ENCODE measurements around the gene SH2D3C. TPM values are rescaled to one million over a fixed set of nuclear protein-coding genes. Genes with fewer than 3 reads are reported as not detected.
A peak's percentile ranks its signal among the peaks of the same experiment; 100 is the strongest.

SH2D3C gene
- polyA plus RNA-seq, 4 donors = 0.67 to 12.6 (median 4.4) TPM

GRCh38 chr9:127706836-127707241 is 71.6 kb downstream of the SH2D3C start, which contains the start of gene CFAP157:
Gene CFAP157 (plus strand): TSS chr9:127706988. CDS start chr9:127707032, 44 bp downstream.
- Histone ChIP-seq H3K27ac (ENCODE audit: low read depth in 1 of 3, low read length in 2 of 3) (no peak within 1 kb of the TSS), H3K27me3 (ENCODE audit: control insufficient read depth in 3 of 3, insufficient read depth in 3 of 3, low read length in 3 of 3) (no peaks in the 10 kb centered on the region), H3K4me1 (ENCODE audit: control insufficient read depth in 3 of 3, insufficient read depth in 2 of 3, low read depth in 1 of 3, low read length in 2 of 3) (no peaks in the 10 kb centered on the region), H3K9me3 (ENCODE audit: control insufficient read depth in 2 of 2, insufficient read depth in 1 of 2, low read depth in 1 of 2, low read length in 1 of 2) (no peaks in the 10 kb centered on the region), H3K36me3 (ENCODE audit: control insufficient read depth in 3 of 3, insufficient read depth in 2 of 3, low read depth in 1 of 3, low read length in 3 of 3) (peaks cover 0 to 5% (median 0%) of the 10 kb centered on the region in 3 donors), H3K4me3 (ENCODE audit: low read depth in 1 of 3, low read length in 3 of 3) (no peak within 1 kb of the TSS)
- FAIRE-seq (no peak), DNase-seq (peak; percentile 25 to 40)
- WGBS, 3 donors = 61 to 69% (median 66%) methylated on average over 10 to 11 of the region's 11 CpGs

GRCh38 chr9:127705577-127706379 is 72.7 kb downstream of the SH2D3C start:
- Histone ChIP-seq H3K27me3 (ENCODE audit: control insufficient read depth in 3 of 3, insufficient read depth in 3 of 3, low read length in 3 of 3) (no peaks in the 10 kb centered on the region), H3K4me1 (ENCODE audit: control insufficient read depth in 3 of 3, insufficient read depth in 2 of 3, low read depth in 1 of 3, low read length in 2 of 3) (no peaks in the 10 kb centered on the region), H3K9me3 (ENCODE audit: control insufficient read depth in 2 of 2, insufficient read depth in 1 of 2, low read depth in 1 of 2, low read length in 1 of 2) (no peaks in the 10 kb centered on the region), H3K36me3 (ENCODE audit: control insufficient read depth in 3 of 3, insufficient read depth in 2 of 3, low read depth in 1 of 3, low read length in 3 of 3) (peaks cover 0 to 2% (median 0%) of the 10 kb centered on the region in 3 donors), H3K27ac (ENCODE audit: low read depth in 1 of 3, low read length in 2 of 3) (no peak overlapping the region), H3K4me3 (ENCODE audit: low read depth in 1 of 3, low read length in 3 of 3) (no peak overlapping the region)
- DNase-seq (no peak), FAIRE-seq (no peak)
- WGBS, 3 donors = 80 to 84% (median 84%) methylated on average over 11 to 12 of the region's 12 CpGs

- H3K9me3 ChIP-seq (ENCODE audit: control insufficient read depth in 2 of 2, insufficient read depth in 1 of 2, low read depth in 1 of 2, low read length in 1 of 2) = no peaks in the 10 kb centered on the region
- no peak overlapping the region for H3K4me3 ChIP-seq (ENCODE audit: low read depth in 1 of 3, low read length in 3 of 3)
- H3K27me3 ChIP-seq (ENCODE audit: control insufficient read depth in 3 of 3, insufficient read depth in 3 of 3, low read length in 3 of 3) = no peaks in the 10 kb centered on the region
- WGBS, 3 donors = 68 to 77% (median 75%) methylated on average over 9 of the region's 9 CpGs
- peaks cover 0 to 3% (median 0%) of the 10 kb centered on the region in 3 donors for H3K4me1 ChIP-seq (ENCODE audit: control insufficient read depth in 3 of 3, insufficient read depth in 2 of 3, low read depth in 1 of 3, low read length in 2 of 3)
- no peak for DNase-seq
- H3K27ac ChIP-seq (ENCODE audit: low read depth in 1 of 3, low read length in 2 of 3) = no peak overlapping the region
- H3K36me3 ChIP-seq (ENCODE audit: control insufficient read depth in 3 of 3, insufficient read depth in 2 of 3, low read depth in 1 of 3, low read length in 3 of 3) = no peaks in the 10 kb centered on the region
- FAIRE-seq = no peak
These were observed 75.0 kb downstream of the SH2D3C start for GRCh38 chr9:127703289-127703946.

GRCh38 chr9:127700594-127701255 is 77.7 kb downstream of the SH2D3C start:
- DNase-seq (no peak), FAIRE-seq (no peak)
- H3K9me3 ChIP-seq (ENCODE audit: control insufficient read depth in 2 of 2, insufficient read depth in 1 of 2, low read depth in 1 of 2, low read length in 1 of 2) = no peaks in the 10 kb centered on the region
- peaks cover 0 to 3% (median 0%) of the 10 kb centered on the region in 3 donors for H3K4me1 ChIP-seq (ENCODE audit: control insufficient read depth in 3 of 3, insufficient read depth in 2 of 3, low read depth in 1 of 3, low read length in 2 of 3)
- WGBS, 3 donors = 54 to 76% (median 63%) methylated on average over 5 of the region's 5 CpGs
- H3K4me3 ChIP-seq (ENCODE audit: low read depth in 1 of 3, low read length in 3 of 3) = no peak overlapping the region
- no peak overlapping the region for H3K27ac ChIP-seq (ENCODE audit: low read depth in 1 of 3, low read length in 2 of 3)
- H3K36me3 ChIP-seq (ENCODE audit: control insufficient read depth in 3 of 3, insufficient read depth in 2 of 3, low read depth in 1 of 3, low read length in 3 of 3) = no peaks in the 10 kb centered on the region
- no peaks in the 10 kb centered on the region for H3K27me3 ChIP-seq (ENCODE audit: control insufficient read depth in 3 of 3, insufficient read depth in 3 of 3, low read length in 3 of 3)

GRCh38 chr9:127700140-127700539 is 78.3 kb downstream of the SH2D3C start:
- H3K9me3 ChIP-seq (ENCODE audit: control insufficient read depth in 2 of 2, insufficient read depth in 1 of 2, low read depth in 1 of 2, low read length in 1 of 2) = no peaks in the 10 kb centered on the region
- peaks cover 0 to 3% (median 0%) of the 10 kb centered on the region in 3 donors for H3K4me1 ChIP-seq (ENCODE audit: control insufficient read depth in 3 of 3, insufficient read depth in 2 of 3, low read depth in 1 of 3, low read length in 2 of 3)
- FAIRE-seq = no peak
- no peak overlapping the region for H3K4me3 ChIP-seq (ENCODE audit: low read depth in 1 of 3, low read length in 3 of 3)
- no peaks in the 10 kb centered on the region for H3K36me3 ChIP-seq (ENCODE audit: control insufficient read depth in 3 of 3, insufficient read depth in 2 of 3, low read depth in 1 of 3, low read length in 3 of 3)
- no peak for DNase-seq
- H3K27ac ChIP-seq (ENCODE audit: low read depth in 1 of 3, low read length in 2 of 3) = no peak overlapping the region
- H3K27me3 ChIP-seq (ENCODE audit: control insufficient read depth in 3 of 3, insufficient read depth in 3 of 3, low read length in 3 of 3) = no peaks in the 10 kb centered on the region
- WGBS, 3 donors = 95 to 100% (median 95%) methylated on average over 2 of the region's 2 CpGs

- WGBS, 3 donors = 12 to 21% (median 14%) methylated on average over 41 of the region's 41 CpGs
- Histone ChIP-seq H3K27me3 (ENCODE audit: control insufficient read depth in 3 of 3, insufficient read depth in 3 of 3, low read length in 3 of 3) (no peaks in the 10 kb centered on the region), H3K4me3 (ENCODE audit: low read depth in 1 of 3, low read length in 3 of 3) (peak overlapping the region in 2 of 3 donors; percentile 13 to 42), H3K27ac (ENCODE audit: low read depth in 1 of 3, low read length in 2 of 3) (peak overlapping the region; percentile 28 to 85 (median 62)), H3K36me3 (ENCODE audit: control insufficient read depth in 3 of 3, insufficient read depth in 2 of 3, low read depth in 1 of 3, low read length in 3 of 3) (no peaks in the 10 kb centered on the region), H3K9me3 (ENCODE audit: control insufficient read depth in 2 of 2, insufficient read depth in 1 of 2, low read depth in 1 of 2, low read length in 1 of 2) (no peaks in the 10 kb centered on the region), H3K4me1 (ENCODE audit: control insufficient read depth in 3 of 3, insufficient read depth in 2 of 3, low read depth in 1 of 3, low read length in 2 of 3) (peaks cover 0 to 3% (median 0%) of the 10 kb centered on the region in 3 donors)
- peak; percentile 92 to 96 for DNase-seq
- FAIRE-seq = no peak
These were observed 79.3 kb downstream of the SH2D3C start for GRCh38 chr9:127698985-127699670.

GRCh38 chr9:127698386-127698785 is 80.1 kb downstream of the SH2D3C start:
- DNase-seq (no peak), FAIRE-seq (no peak)
- peaks cover 0 to 3% (median 0%) of the 10 kb centered on the region in 3 donors for H3K4me1 ChIP-seq (ENCODE audit: control insufficient read depth in 3 of 3, insufficient read depth in 2 of 3, low read depth in 1 of 3, low read length in 2 of 3)
- no peaks in the 10 kb centered on the region for H3K27me3 ChIP-seq (ENCODE audit: control insufficient read depth in 3 of 3, insufficient read depth in 3 of 3, low read length in 3 of 3)
- H3K9me3 ChIP-seq (ENCODE audit: control insufficient read depth in 2 of 2, insufficient read depth in 1 of 2, low read depth in 1 of 2, low read length in 1 of 2) = no peaks in the 10 kb centered on the region
- 86 to 90% (median 87%) methylated on average over 5 of the region's 5 CpGs for WGBS, 3 donors
- no peaks in the 10 kb centered on the region for H3K36me3 ChIP-seq (ENCODE audit: control insufficient read depth in 3 of 3, insufficient read depth in 2 of 3, low read depth in 1 of 3, low read length in 3 of 3)
- H3K4me3 ChIP-seq (ENCODE audit: low read depth in 1 of 3, low read length in 3 of 3) = no peak overlapping the region
- H3K27ac ChIP-seq (ENCODE audit: low read depth in 1 of 3, low read length in 2 of 3) = no peak overlapping the region

- WGBS, 3 donors = 76 to 79% (median 77%) methylated on average over 5 of the region's 5 CpGs
These were observed 80.9 kb downstream of the SH2D3C start for GRCh38 chr9:127697575-127697974.

More at GRCh38 chr9:127697575-127697974, 80.9 kb downstream of the SH2D3C start:
- FAIRE-seq (no peak), DNase-seq (no peak)
- H3K27ac ChIP-seq (ENCODE audit: low read depth in 1 of 3, low read length in 2 of 3) = no peak overlapping the region
- H3K36me3 ChIP-seq (ENCODE audit: control insufficient read depth in 3 of 3, insufficient read depth in 2 of 3, low read depth in 1 of 3, low read length in 3 of 3) = peaks cover 0 to 3% (median 0%) of the 10 kb centered on the region in 3 donors
- H3K4me3 ChIP-seq (ENCODE audit: low read depth in 1 of 3, low read length in 3 of 3) = no peak overlapping the region
- H3K9me3 ChIP-seq (ENCODE audit: control insufficient read depth in 2 of 2, insufficient read depth in 1 of 2, low read depth in 1 of 2, low read length in 1 of 2) = no peaks in the 10 kb centered on the region
- peaks cover 0 to 3% (median 0%) of the 10 kb centered on the region in 3 donors for H3K4me1 ChIP-seq (ENCODE audit: control insufficient read depth in 3 of 3, insufficient read depth in 2 of 3, low read depth in 1 of 3, low read length in 2 of 3)
- H3K27me3 ChIP-seq (ENCODE audit: control insufficient read depth in 3 of 3, insufficient read depth in 3 of 3, low read length in 3 of 3) = no peaks in the 10 kb centered on the region
